Measurements from ENCODE around the gene STARD5.

DNA sequence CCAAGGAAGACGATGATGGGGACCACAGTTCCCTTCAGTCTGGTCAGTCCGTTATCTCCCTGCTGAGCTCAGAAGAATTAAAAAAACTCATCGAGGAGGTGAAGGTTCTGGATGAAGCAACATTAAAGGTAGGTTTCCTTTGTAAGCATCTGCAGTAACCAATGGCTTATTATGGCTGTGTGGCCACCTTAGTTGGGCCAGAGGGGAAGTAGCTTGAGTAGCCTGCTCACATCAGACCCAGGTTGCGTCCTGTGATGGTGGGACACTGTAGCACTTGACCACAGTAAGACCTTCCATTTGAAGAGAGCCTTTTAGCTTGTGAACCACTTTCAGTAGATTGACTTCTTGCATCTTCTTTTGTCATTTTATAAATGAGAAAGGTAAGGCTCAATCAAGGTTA lies 22.6 kb downstream of the STARD5 start:
- no peak for TF ChIP-seq EZH2phosphoT487 (IDR thresholded peaks at IDR 0.05; ENCODE audit: borderline replicate concordance, low read depth, low read length)
- TF ChIP-seq CTCF (conservative IDR thresholded peaks at IDR 0.05; ENCODE audit: low read length), result no peak
